HG02642 (cell line): ENCODE results near the gene ADRB2.
"Not testable (repeated sequence)": the region's sequence is repeated elsewhere in the genome, so short reads cannot be mapped to it uniquely, and the experiment has no call there.

Experiments used
- ATAC-seq: cut with Tn5 transposase; IDR thresholded peaks from one replicate; pipeline ENCODE4 v1.9.1; 2021; ENCODE audit warnings: mild to moderate bottlenecking; ENCODE audit not compliant: unreplicated experiment, poor library complexity

ADRB2 gene

GRCh38 chr5:148849461-148849860 lies 23.1 kb downstream of the ADRB2 start:
- no peak for ATAC-seq

DNA sequence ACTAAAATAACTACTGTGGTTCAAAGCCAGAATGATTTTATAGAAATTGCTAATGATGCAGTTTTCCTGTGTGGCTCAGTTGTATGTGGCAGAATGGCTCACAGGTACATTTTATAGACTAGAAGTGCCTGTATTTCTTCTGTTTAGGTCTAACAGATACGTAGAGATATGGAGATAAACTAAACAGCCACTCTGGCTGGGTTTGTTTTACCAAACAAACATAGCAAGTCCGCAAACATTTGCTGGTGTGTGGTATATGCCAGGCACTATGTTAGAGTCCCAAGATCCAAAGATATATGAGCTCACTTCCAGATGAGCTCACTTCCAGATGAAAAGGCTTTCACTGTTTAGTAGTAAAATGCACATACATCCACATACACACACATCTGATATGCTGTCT lies 24.4 kb downstream of the ADRB2 start:
- ATAC-seq = no peak

- ATAC-seq = no peak
These were observed 27.5 kb downstream of the ADRB2 start for GRCh38 chr5:148853868-148854267.

- ATAC-seq = no peak
These were observed 29.0 kb downstream of the ADRB2 start for GRCh38 chr5:148855249-148856008.

DNA sequence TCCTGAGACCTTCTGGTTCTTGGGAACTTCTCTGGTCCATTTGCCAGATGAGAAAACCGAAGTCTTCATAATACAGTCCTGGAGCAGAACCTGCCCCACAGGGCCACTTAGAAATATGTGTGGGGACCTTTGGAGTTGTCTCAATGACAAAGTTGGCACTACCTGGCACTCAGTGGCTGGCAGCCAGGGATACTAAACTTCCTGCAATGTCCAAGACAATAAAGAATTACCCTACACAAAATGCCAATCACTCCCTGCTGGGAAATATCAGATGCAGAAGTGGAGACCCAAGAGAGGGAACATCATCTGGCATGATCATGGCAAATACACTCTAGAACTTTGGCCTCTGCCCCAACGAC lies 29.6 kb downstream of the ADRB2 start:
- no peak for ATAC-seq

DNA sequence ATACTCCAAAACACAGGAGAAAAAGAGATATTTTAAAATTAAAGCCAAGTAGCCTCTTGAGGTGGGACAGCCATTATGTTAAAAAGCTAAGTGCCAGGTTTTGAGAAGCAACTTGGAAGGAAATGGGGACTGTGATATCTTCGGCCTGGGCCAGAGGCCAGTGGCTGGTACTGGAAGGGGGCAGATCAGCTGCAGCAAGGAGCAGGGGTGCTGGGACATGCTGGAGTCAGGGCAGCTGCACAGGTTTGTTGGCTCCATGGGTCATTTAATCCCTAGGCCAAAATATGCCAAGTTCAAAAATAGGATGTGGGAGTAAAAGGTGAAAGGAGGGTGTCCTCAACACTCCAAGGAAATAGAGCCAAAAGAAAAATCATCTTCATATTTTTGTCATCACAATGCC lies 30.0 kb downstream of the ADRB2 start:
- ATAC-seq = no peak

DNA sequence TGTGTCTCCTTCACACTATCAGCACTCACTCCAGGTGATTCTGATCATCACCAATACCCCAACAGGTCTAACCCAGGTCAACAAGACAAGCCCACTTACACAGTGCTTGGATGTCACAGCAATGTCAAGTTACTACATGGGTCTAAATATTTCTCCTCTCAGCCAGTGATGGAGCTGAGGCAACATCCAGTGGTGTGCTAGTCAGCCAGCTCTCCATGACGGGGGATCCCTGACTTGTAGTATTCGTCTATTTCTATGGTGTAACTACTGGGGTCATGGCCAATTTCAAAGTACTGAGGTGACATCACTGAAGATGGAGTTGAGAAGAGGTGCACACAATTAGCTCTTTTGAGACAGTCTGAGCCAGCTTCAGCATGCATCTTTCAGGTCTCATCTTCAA lies 31.1 kb downstream of the ADRB2 start:
- no peak for ATAC-seq

- ATAC-seq = no peak
These were observed 31.7 kb downstream of the ADRB2 start for GRCh38 chr5:148858106-148858505.

DNA sequence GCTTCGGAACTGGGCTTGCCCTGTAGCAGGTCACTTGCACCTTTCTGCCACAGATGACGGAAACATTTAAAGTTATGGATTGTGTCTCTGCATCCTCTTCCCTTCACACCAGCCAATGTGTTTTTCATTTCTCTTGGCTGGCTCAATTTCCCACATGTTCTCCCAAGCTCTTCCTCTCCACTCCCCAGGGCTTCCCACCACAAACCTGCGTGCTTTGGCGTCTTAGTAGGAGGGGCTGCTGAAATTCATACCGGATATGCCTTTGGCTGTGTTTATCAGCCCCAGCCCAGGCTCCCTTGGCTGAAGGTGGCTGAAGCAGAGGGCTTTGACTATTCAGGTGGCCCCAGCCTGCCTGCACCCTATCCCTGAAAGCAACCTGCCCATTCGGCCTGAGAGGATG lies 32.1 kb downstream of the ADRB2 start:
- ATAC-seq = no peak

DNA sequence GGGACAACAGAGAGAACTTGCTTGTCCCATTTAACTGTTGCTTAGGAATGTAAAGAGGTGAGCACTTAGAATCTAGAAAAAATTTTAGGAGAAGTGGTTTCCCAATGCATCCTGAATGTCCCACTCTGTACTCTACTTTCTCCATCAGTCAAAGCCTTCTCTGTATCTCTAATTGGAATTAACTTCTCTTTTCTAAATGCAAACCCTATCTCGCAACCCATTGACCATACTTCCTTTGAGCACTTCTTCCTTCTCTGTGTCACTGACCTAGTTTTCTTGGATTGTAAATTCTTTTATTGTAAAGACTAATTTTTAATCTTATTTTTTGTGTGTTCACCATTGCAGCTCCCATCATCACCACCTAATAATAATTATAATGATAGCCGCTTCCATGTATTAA lies 33.3 kb downstream of the ADRB2 start:
- no peak for ATAC-seq

GRCh38 chr5:148860599-148860998 lies 34.2 kb downstream of the ADRB2 start:
- no peak for ATAC-seq

DNA sequence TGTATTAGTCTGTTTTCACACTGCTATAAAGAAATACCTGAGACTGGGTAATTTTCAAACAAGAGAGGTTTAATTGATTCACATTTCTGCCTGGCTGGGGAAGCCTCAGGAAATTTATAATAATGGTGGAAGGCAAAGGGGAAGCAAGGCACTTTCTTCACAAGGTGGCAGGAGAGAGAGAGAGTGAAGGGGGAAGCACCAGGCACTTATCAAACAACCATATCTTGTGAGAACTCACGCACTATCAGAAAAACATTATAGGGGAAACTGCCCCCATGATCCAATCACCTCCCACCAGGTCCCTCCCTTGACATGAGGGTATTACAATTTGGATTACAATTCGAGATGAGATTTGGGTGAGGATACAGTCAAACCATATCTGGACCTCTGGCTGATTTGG lies 34.7 kb downstream of the ADRB2 start:
- no peak for ATAC-seq

DNA sequence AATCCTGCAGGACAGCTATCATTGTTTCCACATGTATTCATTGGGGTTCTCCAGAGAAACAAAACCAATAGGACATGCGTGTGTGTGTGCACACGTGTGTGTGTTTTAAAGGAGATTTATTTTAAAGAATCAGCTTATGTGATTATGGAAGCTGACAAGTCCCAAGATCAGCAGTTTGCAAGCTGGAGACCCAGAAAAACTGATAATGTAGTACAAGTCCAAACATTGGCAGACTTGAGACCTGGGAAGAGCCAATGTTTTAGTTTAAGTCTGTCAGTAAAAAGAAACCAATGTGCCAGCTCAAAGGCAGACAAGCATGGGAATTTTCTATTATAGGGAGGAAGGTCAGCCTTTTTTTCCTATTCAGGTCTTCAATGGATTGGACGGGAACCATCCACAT lies 35.3 kb downstream of the ADRB2 start:
- no peak for ATAC-seq

DNA sequence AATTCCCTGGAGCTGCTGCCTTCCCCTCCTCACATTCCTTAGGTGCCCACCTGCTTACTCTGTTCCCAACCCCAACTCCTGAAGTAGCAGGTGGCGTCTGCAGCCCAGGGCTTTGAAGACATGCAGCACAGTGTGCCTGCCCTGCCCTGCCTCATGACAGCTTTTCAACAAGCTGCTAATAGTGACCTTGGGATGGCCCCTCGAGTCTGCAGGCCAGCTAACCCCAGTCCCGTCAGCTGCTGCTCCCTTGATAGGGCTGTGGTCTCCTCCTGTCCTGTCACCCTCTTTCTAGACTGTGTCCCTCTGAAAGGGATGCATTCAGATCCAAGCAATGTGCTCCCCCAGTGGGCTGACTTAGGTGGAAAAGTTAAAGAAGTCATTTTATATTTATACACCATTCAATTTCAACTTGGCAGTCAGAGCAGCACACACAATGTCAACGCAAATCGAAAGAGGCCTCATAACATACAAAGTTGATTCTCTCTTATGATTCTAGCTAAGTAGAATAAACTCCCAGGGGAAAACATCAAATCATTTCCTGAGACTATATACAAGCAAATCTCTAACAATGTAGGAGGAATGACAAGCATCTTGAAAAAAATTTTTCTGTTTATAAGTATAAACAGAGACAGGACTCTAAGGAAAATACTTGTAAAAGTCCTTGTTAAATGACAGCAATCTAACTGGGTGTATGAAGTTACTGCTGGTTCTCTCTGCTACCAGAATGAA lies 37.9 kb downstream of the ADRB2 start:
- no peak for ATAC-seq

GRCh38 chr5:148866024-148866423 lies 39.6 kb downstream of the ADRB2 start:
- ATAC-seq = no peak

- no peak for ATAC-seq
These were observed 46.7 kb downstream of the ADRB2 start for GRCh38 chr5:148873120-148873519.

DNA sequence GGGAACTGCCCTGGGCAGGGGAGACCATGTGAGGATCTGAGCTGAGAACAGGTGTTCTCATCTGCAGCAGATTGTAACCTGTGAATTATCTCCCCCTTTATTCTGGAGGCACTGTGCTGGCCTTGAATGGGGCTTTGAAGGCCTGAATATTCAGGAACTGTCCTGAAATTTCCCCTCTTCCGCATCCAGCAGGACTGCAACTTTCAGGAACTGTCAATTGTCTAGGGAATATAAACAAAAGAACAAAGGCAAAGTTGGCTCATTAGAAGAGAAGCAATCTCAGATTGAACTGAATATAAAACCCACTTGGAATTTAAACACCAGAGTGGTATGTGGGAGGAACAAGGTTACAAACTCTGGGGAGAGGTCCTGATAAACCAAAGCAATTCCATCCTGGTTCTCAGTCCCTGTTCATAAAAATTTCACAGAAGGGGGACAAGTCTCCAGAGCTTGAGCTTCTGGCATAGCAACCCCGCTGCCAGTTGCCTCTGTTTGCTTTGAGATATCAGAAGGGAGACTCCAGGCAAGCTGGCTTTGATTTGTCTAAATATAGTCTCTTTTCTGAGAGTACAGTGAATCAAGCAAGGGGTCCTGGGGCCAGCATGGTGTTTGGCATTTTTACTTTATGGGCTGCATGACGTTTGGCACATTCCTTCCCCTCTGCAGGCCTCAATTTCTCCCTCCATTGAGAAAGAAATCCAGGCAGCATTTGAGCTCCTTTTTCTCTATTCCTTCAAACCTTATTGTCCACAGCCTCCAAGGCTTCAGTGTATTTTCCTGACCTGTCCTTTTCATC lies 47.5 kb downstream of the ADRB2 start:
- ATAC-seq = no peak

DNA sequence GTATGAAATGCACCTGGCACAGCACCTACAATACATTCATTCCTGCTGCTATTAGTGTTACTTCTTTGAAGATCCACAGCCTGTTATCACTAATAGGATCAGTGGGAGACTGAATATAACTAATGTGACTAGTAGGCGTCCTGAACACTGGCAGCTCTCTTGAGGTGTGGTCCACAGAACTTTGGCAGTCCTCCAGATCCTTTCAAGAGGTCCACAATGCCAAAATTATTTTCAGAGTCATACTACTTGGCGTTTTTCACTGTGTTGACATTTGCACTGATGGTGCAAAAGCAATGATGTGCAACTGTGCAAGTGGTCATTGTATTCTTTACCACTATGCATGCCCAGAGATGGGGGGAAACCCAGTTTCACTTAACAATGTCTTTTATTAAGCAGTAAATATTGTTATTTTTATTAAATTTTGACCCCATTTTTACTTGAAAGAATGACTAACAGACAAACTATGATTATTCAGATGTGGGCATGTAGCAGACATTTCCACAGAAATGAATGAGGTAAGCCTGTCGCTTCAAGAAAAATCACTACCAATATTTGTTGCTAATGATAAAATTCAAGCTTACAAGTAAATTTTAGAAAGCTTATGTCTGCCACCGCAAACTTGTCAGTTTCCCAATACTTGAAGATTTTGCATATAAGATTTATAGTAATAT lies 48.9 kb downstream of the ADRB2 start:
- ATAC-seq = no peak

DNA sequence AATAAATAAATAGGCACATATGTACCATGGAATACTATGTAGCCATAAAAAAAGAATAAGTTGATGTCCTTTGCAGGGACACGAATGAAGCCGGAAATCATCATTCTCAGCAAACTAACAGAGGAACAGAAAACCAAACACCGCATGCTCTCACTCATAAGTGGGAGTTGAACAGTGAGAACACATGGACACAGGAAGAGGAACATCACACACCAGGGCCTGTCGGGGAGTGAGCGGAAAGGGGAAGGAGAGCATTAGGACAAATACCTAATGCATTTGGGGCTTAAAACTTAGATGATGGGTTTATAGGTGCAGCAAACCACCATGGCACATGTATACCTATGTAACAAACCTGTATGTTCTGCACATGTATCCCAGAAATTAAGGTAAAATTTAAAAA lies 51.0 kb downstream of the ADRB2 start:
- not testable (repeated sequence) for ATAC-seq
